Measurements from ENCODE around the gene HSD17B4. TPM values are rescaled to one million over a fixed set of nuclear protein-coding genes. Genes with fewer than 3 reads are reported as not detected.

The HSD17B4 gene
- total RNA-seq, 2 donors from 2014 or later: 93.7 to 225 TPM

GRCh38 chr5:119454171-119454570, 1.9 kb downstream of the HSD17B4 start:
- no peaks in the 10 kb centered on the region for H3K4me1 ChIP-seq (replicated peaks)
- whole genome bisulfite sequencing: 95% methylated on average over 3 of the region's 3 CpGs
- no peak overlapping the region for H3K27ac ChIP-seq
- no peaks in the 10 kb centered on the region for H3K9me3 ChIP-seq
- intact Hi-C loops (cut with DNase I): no loop called here
- no peak for DNase-seq (ENCODE audit: low spot score)
- H3K27me3 ChIP-seq (replicated peaks; ENCODE audit: insufficient read depth): no peaks in the 10 kb centered on the region
- TF ChIP-seq POLR2AphosphoS5 (IDR thresholded peaks at IDR 0.05): no peak
- TF ChIP-seq POLR2A (IDR thresholded peaks at IDR 0.05): no peak
- TF ChIP-seq CTCF (IDR thresholded peaks at IDR 0.05): no peak
- H3K36me3 ChIP-seq: no peaks in the 10 kb centered on the region
- no peak overlapping the region for H3K4me3 ChIP-seq

- Histone ChIP-seq H3K9me3 (no peaks in the 10 kb centered on the region), H3K4me1 (replicated peaks) (no peaks in the 10 kb centered on the region), H3K36me3 (no peaks in the 10 kb centered on the region), H3K27ac (no peak overlapping the region), H3K4me3 (no peak overlapping the region), H3K27me3 (replicated peaks; ENCODE audit: insufficient read depth) (no peaks in the 10 kb centered on the region)
- WGBS: 73% methylated on average over 4 of the region's 4 CpGs
- TF ChIP-seq POLR2A (IDR thresholded peaks at IDR 0.05): no peak
- no peak for DNase-seq (ENCODE audit: low spot score)
- intact Hi-C loops (cut with DNase I): no loop called here
Measured at GRCh38 chr5:119458911-119459632, 6.8 kb downstream of the HSD17B4 start.

- Histone ChIP-seq H3K27ac (no peak overlapping the region), H3K4me1 (replicated peaks) (no peaks in the 10 kb centered on the region), H3K27me3 (replicated peaks; ENCODE audit: insufficient read depth) (no peaks in the 10 kb centered on the region), H3K9me3 (no peaks in the 10 kb centered on the region), H3K4me3 (no peak overlapping the region), H3K36me3 (no peaks in the 10 kb centered on the region)
- 100% methylated on average over 1 of the region's 1 CpG for WGBS
- DNase-seq (ENCODE audit: low spot score): no peak
- intact Hi-C loops (cut with DNase I): no loop called here
- no peak for TF ChIP-seq POLR2AphosphoS5 (IDR thresholded peaks at IDR 0.05)
- no peak for TF ChIP-seq CTCF (IDR thresholded peaks at IDR 0.05)
- TF ChIP-seq POLR2A (IDR thresholded peaks at IDR 0.05): no peak
Measured at GRCh38 chr5:119465640-119466039, 13.3 kb downstream of the HSD17B4 start.

- intact Hi-C loops (cut with DNase I): no loop called here
- Histone ChIP-seq H3K27ac (no peak overlapping the region), H3K4me1 (replicated peaks) (no peaks in the 10 kb centered on the region), H3K9me3 (no peaks in the 10 kb centered on the region), H3K4me3 (no peak overlapping the region), H3K27me3 (replicated peaks; ENCODE audit: insufficient read depth) (no peaks in the 10 kb centered on the region), H3K36me3 (no peaks in the 10 kb centered on the region)
- no peak for DNase-seq (ENCODE audit: low spot score)
- 97% methylated on average over 1 of the region's 1 CpG for WGBS
- no peak for TF ChIP-seq POLR2A (IDR thresholded peaks at IDR 0.05)
- no peak for TF ChIP-seq POLR2AphosphoS5 (IDR thresholded peaks at IDR 0.05)
- no peak for TF ChIP-seq CTCF (IDR thresholded peaks at IDR 0.05)
Measured at GRCh38 chr5:119468286-119468685, 16.0 kb downstream of the HSD17B4 start.

GRCh38 chr5:119470105-119470763, 17.9 kb downstream of the HSD17B4 start:
- intact Hi-C loops (cut with DNase I): no loop called here
- Histone ChIP-seq H3K4me3 (no peak overlapping the region), H3K4me1 (replicated peaks) (no peaks in the 10 kb centered on the region), H3K27ac (no peak overlapping the region), H3K9me3 (no peaks in the 10 kb centered on the region), H3K27me3 (replicated peaks; ENCODE audit: insufficient read depth) (no peaks in the 10 kb centered on the region), H3K36me3 (no peaks in the 10 kb centered on the region)
- DNase-seq (ENCODE audit: low spot score): no peak
- 90% methylated on average over 3 of the region's 3 CpGs for WGBS
- TF ChIP-seq CTCF (IDR thresholded peaks at IDR 0.05) (no peak), POLR2AphosphoS5 (IDR thresholded peaks at IDR 0.05) (no peak)
